Measurements from ENCODE around the gene DNMT3B. TPM values are rescaled to one million over a fixed set of nuclear protein-coding genes. Genes with fewer than 3 reads are reported as not detected.
"Not testable (repeated sequence)": the region's sequence is repeated elsewhere in the genome, so short reads cannot be mapped to it uniquely, and the experiment has no call there.

DNMT3B gene
- polyA plus RNA-seq (ENCODE audit: insufficient read length in 4 of 4): 1 to 10 TPM; 6.4 to 9.4 (median 7.9) TPM

DNA sequence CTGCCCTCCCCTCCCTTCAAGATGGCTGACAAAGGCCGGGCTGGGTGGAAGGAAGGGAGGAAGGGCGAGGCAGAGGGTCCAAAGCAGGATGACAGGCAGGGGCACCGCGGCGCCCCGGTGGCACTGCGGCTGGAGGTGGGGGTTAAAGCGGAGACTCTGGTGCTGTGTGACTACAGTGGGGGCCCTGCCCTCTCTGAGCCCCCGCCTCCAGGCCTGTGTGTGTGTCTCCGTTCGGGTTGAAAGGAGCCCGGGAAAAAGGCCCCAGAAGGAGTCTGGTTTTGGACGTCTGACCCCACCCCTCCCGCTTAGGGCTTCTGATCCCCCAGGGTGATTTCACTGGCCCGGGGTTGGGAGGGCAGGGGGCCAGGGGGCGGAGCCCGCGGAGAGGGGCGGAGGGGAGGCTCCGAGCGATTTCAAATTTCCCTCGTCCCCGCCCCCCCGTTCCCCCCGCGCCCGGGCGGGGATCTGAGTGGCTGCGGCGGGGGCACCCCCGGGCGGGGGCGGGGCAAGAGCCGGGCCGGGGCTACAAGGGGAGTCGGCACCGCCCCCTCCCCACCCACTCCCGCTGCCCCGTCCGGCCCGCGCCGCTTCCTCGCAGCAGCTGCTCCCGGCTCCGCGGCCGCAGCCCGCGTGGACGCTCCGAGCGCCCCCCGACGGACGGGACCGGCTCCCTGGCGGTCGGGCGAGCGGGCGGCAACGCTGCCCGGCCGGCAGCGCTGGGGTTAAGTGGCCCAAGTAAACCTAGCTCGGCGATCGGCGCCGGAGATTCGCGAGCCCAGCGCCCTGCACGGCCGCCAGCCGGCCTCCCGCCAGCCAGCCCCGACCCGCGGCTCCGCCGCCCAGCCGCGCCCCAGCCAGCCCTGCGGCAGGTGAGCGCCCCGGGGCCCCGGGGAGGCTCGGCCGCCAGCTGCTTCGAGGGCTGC is at the start of gene DNMT3B:
TSS of gene DNMT3B (plus strand) at position 555 of the 923 bp plus-strand sequence. CDS start 17,939 bp downstream, outside the sequence.
- DNase-seq (ENCODE audit: low read depth in 4 of 4, low spot score in 2 of 4): peak in 1 of 4 donors; percentile 61

DNA sequence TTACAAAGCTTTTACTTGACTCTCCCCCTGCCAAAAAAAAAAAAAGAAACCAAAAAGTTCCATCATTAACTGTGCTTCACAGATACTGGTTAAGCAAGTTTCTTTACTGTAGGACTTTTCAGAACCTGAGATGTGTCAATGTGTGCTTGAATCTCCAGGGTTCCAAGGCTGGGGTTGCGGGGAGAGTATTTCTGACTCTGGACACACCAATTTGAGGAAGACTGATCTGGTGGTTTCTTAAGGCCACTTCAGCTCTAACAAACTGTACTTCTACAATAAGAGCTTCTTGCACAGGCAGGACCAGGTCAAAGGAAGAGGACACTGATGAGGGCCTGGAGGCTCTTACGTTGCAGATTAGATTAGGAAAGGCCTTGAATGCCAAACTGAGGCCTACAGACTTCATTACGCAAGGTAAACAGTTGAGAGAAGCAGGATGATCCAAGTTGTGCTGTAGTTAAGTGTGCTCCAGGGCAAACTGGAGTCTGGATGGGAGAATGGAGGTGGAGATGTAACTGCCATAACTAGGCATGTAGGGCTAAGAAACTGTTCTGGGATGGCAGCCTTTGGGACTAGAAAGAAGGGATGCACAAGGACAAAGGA is 43.3 kb upstream of the DNMT3B start:
- no peak for DNase-seq (ENCODE audit: low read depth in 4 of 4, low spot score in 2 of 4)

DNA sequence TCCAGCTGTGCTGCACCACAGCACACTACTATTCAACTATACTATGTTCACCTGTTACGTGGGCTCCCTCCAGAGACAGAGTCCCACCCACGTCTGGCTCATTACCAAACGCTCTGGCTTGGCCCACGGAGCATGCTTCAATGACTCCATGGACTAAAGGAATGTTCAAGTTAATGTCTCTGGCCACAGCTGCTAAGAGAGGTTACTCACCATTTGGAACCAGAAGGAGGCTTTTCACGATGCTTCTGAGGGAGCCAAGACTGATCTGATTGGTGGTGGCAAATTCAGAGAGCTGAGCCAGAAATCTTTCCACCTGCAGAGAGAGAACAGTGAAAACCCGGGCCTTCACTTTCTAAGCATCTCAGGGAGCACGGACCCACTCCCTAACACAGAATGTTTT is 34.5 kb upstream of the DNMT3B start:
- no peak for DNase-seq (ENCODE audit: low read depth in 4 of 4, low spot score in 2 of 4)

DNA sequence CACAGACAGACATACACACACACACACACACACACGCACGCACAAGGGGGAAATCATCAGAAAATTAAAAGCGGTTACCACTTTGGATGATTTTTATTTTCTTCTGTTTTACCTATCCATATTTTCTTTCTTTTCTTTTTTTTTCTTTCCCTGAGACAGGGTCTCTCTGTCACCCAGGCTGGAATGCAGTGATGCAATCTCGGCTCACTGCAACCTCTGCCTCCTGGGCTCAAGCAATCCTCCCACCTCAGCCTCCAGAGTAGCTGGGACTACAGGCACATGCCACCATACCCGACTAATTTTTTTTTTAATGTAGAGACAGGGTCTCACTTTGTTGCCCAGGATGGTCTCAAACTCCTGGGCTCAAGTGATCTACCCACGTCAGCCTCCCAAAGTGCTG is 33.8 kb upstream of the DNMT3B start:
- DNase-seq (ENCODE audit: low read depth in 4 of 4, low spot score in 2 of 4): not testable (repeated sequence)

DNA sequence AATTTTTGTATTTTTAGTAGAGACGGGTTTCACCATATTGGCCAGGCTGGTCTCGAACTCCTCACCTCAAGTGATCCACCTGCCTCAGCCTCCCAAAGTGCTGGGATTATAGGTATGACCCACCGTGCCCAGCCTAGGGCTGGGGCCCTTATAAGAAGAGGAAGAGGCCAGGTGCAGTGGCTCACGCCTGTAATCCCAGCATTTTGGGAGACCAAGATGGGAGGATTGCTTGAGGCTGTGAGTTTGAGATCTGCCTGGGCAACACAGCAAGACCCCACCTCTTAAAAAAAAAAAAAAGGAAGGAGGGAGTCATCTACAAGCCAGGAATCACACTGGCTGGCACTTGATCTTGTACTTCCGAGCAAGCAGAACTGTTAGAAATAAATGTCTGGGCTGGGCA is 32.9 kb upstream of the DNMT3B start:
- DNase-seq (ENCODE audit: low read depth in 4 of 4, low spot score in 2 of 4): not testable (repeated sequence)

DNA sequence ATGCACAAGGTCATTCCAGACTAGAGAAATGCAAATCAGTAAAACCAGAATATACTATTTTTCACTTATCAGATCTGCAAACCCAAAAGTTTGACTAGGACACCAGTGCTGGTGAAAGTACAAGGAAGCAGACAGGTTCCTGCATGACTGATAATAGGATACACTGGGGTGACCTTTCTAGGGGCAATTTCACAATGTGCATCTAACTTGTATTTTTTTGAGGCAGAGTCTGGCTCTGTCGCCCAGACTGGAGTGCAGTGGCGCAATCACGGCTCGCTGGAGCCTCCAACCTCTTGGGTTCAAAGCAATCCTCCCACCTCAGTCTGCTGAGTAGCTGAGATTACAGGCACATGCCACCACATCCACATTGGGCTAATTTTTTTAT is 30.3 kb upstream of the DNMT3B start:
- no peak for DNase-seq (ENCODE audit: low read depth in 4 of 4, low spot score in 2 of 4)

DNA sequence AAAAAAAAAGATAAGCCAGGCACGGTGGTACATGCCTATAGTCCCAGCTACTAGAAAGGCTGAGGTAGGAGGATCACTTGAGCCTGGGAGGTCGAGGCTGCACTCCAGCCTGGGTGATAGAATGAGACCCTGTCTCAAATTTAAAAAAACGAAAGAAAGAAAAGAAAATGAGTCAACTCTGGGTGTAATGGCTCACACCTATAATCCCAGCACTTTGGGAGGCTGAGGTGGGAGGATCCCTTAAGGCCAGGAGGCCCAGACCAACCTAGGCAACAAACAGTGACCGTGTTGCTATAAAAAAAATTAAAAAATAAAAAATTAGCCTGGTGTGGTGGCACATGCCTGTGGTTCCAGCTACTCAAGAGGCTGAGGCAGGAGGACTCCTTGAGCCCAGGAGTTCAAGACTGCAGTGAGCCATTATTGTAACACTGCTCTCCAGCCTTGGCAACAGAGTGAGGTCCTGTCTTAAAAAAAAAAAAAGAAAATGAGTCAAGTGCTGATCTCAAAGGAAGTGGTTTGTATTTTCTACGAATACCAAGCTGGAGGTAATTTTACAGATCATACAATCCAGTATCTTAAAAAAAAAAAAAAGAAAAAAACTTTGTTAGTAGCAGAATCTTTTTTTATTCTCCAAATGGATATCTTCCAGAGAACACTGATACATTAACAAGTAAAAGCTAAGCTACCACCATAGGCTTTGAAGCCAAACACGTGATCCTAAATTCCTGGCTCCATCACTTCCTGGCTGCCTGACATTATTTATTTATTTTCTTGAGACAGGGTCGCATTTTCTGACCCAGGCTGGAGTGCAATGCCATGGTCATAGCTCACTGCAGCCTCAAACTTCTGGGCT is 24.6 kb upstream of the DNMT3B start:
- no peak for DNase-seq (ENCODE audit: low read depth in 4 of 4, low spot score in 2 of 4)

DNA sequence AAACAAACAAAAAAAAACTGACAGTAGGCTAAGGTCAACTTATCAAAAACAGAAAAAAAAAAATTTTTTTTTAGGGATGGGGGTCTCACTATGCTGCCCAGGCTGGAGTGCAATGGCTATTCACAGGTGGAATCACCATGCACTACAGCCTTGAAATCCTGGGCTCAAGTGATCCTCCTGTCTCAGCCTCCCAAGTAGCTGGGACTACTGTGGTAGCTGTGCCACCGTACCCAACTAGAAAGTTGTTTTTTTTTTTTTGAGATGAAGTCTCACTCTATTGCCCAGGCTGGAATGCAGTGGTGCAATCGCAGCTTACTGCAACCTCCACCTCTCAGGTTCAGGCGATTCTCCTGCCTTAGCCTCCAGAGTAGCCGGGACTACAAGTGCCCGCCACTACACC is 21.0 kb upstream of the DNMT3B start:
- no peak for DNase-seq (ENCODE audit: low read depth in 4 of 4, low spot score in 2 of 4)

DNA sequence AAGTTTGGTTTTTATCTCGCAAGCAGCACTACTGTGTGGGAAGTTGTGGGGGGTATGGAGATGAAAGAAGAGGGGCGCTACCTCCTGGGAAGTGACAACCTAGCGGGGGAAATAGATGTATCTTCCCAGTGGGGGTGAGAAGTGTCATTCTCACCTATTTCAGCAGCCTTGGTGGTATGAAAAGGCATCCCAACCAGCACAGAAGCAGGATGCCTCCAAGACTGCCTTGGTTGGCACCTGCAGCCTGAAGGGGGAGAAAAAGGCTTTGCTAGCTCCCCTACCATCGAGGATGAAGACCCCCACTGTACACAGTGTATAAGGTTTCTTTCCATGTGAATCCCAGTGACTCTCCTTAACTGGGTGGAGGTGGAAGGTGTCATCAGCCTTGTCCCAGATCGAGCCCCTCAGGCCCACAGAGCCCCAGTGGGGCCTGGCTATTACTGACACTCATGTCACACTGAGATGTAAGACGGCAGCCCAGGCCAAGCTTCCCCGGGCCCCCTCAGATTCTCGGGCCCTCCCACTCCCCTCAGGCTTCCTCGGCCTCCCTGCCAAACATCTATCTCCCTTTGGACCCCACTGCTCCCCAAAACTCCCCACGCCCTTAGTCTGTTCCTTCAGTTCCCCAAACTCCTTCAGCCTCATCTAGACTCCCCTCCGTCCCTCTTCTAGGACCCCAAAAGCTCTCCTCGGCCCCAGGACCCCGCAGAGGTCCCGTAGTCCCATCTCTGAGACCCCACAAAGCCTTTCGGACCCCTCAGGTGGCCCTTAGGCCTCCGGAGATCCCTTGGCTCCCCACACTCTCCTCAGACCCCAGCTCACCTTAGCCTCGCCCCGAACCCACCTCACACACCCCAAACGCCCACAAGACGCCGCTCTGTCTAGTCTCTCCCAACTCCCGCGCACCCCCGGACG is 19.6 kb upstream of the DNMT3B start:
- no peak for DNase-seq (ENCODE audit: low read depth in 4 of 4, low spot score in 2 of 4)

DNA sequence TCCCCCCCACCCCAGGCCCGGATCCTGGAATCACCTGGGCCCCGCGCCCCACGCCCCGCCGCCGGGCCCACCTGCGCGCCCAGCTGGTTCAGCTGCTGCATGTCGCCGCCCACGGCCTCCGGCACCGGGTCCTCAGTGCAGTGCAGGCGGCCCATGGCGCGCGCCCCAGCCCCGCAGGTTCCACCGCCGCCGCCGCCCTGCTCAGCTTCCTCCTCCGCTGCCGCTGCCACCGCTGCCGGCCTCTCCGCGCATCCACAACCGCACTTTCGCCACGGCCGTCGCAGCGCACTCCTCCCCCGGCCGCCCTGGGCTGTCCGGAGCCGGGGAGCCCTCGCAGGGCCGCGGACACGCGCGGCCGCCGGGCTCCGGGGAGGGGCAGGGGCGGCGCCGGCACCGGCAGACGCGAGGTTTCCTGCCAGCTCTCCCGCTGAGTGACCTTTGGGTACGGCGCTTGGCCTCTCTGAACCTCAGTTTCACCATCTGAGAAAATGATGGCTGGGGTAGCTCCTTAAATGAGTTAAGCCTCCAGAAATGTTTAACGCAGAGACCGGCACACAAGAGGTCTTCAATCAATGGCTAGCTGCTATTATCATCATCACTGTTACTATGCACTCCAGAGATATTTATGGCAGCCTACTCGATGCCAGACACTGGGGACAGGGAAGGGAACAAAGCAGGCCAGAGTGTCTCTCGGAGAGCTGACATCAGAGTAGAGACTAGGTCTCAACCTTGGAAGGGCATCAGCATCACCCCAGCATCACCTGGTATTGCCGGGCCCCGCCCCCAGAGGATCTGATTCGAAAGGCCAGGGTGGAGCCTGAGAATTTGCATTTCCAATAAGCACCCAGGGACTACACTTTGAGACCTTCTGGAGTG is 18.7 kb upstream of the DNMT3B start, which contains the start of gene COMMD7:
TSS of gene COMMD7 (minus strand) at position 231 of the 876 bp plus-strand sequence. CDS start at position 155, 76 bp downstream.
- no peak for DNase-seq (ENCODE audit: low read depth in 4 of 4, low spot score in 2 of 4)

DNA sequence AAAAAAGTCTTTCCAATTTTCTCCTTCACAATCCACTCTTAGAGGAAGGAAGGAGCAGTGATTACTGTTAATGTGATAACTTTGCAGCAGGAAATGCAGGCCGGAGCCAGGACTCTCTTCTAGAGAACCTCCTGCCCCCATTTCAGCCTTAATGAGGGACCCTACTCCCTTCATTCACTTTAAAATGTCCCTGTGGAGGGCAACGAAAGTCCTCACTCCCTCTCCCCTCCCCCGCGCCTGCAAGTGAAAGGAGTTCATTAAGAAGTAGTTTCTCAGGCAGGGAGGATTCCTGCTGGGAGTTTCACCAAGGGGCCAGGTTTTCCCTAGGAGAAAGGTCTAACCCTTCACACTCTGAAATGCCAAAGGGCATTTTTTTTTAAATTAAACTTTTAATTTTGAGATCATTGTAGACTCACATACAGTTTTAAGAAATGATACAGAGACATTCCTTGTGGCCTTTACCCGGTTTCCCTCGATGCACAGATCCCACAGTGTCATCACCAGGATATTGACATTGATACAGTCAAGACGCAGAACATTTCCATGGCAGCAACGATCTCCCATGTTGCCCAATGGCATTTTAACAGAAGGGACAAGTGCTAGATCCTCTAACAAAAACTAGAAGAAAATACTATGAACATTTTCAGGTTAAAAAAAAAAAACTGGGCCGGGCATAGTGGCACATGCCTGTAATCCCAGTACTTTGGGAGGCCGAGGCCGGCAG is 12.1 kb upstream of the DNMT3B start:
- no peak for DNase-seq (ENCODE audit: low read depth in 4 of 4, low spot score in 2 of 4)

DNA sequence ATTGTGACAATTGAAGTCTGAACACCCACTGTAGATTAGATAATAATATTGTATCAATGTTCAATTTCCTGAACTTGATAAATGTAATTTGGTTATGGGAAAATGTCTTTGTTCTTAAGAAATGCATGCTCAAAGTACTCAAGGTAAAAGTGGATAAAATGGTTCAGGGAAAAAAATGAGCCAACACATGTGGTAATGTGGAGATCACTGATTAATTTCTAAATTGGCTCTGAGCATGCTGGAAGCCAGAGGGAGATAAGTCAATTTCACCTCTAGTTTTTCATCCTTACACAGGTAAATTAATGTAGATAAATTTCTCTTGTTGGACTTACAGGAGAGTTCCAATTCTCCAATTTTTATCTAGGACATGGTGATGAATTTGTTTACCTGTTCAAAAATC is 10.9 kb upstream of the DNMT3B start:
- no peak for DNase-seq (ENCODE audit: low read depth in 4 of 4, low spot score in 2 of 4)

DNA sequence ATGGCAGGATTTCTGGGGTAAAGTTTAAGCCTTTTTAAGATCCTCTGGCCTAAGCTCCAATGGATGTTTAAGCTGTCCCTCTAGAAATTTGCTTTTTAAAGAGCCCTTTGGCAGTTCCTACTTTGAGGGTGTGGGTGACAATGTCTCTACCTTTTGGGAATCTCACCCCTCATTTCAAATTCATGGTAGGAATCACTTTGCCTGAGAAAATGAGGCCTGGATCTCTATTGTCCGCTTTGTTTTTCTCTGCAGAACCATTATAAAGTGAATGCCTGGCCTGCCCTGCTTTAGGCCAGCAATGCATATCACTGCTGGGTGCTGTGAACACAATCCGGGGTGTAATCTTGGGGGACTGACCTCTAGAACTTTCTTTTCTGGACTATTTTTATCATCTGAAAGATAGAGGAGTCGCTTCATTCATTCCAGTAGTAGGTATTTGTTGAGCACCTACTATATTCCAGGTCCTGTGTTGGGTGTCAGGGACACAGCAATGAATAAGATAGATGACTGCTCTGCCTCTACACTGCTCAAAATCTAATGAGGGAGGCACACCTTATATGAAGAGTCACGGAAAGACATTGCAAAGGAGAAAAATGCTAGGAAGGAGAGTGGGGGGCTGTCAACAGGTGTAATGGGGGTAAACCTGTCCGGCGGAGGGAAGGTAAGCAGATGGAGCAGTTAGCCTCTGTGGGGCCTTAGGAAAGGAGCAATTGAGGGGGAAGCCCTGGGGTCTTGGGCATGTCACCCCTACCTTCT is 10.3 kb upstream of the DNMT3B start:
- DNase-seq (ENCODE audit: low read depth in 4 of 4, low spot score in 2 of 4): no peak

DNA sequence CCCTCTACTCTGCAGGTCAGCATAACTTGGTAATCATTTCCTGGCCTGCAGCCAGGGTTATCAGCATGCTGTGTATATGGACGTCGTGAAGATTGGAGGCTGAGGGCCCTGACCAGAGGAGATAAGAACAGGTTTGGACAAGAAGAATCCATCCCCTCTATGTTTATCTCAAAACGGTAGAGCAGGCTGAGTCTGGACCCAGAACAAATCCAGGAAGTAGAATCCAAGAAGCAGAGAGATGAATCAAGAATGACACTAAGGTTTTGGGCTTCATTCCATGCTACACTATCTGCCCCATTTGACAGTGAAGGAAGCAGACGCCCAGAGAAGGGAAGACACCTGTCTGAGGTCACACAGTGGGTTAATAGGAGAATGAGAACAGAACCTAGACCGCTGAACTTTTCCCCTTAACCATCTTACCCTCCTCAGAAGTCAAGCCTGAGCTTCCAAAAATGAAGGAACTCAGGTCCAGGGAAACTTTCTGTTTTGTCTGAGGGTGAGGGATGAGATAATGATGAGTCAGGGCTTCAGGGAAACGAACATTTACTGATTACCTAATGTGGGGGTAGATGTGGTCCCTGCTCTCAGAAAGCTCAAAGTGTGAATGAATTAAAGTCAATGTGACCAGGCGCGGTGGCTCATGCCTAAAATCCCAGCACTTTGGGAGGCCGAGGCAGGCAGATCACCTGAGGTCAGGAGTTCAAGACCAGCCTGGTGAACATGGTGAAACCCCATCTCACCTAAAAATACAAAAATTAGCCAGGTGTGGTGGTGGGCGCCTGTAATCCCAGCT is 9.5 kb upstream of the DNMT3B start:
- no peak for DNase-seq (ENCODE audit: low read depth in 4 of 4, low spot score in 2 of 4)

DNA sequence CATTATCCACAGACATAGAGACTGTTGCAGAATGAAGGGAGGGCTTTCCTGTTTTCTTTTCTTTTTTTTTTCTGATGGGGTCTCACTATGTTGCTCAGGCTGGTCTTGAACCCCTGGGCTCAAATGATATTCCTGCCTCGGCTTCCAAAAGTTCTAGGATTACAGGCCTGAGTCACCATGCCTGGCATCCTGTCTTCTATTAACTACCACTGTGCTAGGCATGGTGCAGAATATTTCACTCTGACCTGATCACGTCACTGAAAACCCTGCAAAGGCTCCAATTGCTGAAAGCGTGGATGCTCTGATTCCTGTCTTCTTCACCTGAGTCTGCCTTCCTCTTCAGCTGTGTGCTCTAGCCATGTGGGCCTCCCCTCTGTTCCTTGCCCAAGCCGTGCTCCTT is 8.5 kb upstream of the DNMT3B start:
- no peak for DNase-seq (ENCODE audit: low read depth in 4 of 4, low spot score in 2 of 4)

DNA sequence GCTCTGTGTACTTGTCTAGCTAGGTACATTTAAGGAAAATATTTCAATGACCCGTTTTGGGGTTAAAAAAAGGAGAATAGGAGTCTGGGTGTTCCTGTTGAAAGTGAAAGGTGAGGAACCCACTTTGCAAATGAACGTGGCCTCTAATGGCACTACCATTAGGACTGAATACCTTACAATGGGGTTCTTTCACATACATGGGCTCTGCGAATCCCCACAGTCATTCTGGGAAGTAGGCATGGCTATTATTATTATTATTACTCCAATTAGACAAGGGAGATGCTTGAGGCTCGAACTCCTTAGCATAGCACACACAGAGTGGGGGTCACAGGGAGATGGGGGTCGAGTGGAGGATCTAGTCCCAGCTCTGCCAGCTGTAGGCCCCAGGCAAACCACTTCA is 6.0 kb upstream of the DNMT3B start:
- DNase-seq (ENCODE audit: low read depth in 4 of 4, low spot score in 2 of 4): no peak

DNA sequence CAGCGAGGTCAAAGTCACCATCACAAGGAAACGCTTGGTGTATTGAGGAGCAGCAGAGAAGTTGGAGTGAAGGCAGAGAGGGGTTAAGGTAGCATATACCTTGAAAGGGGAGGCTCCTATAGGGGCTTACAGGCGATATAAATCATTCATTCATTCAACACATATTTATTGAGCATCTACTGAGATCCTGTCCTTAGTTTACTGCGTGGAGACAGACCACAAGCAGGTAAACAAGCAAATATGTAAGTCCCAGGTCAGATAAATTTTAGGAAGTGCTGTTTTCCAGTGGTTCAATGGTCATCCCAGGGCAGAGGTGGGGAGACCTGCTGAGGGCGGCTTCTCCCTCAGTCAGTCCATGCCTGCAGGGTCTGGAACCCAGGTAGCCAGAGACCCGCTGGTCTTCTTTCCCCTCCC is 761 bp upstream of the DNMT3B start:
- DNase-seq (ENCODE audit: low read depth in 4 of 4, low spot score in 2 of 4): no peak
